GM18508 (cell line): Measurements from ENCODE around the gene CRADD.
"Not testable (repeated sequence)": the region's sequence is repeated elsewhere in the genome, so short reads cannot be mapped to it uniquely, and the experiment has no call there.

Experiments used
- ATAC-seq: cut with Tn5 transposase; IDR thresholded peaks from one replicate; pipeline ENCODE4 v1.9.1; 2021; ENCODE audit warnings: moderate number of reproducible peaks; ENCODE audit not compliant: insufficient read depth, unreplicated experiment

The CRADD gene

GRCh38 chr12:93751864-93752610, 74.9 kb downstream of the CRADD start:
- ATAC-seq, result no peak

- ATAC-seq, result no peak
These were observed 76.1 kb downstream of the CRADD start for GRCh38 chr12:93753285-93753684.

GRCh38 chr12:93753838-93754429, 76.8 kb downstream of the CRADD start:
- no peak for ATAC-seq

- ATAC-seq, result not testable (repeated sequence)
These were observed 77.7 kb downstream of the CRADD start for GRCh38 chr12:93754859-93755258.

- no peak for ATAC-seq
These were observed 79.1 kb downstream of the CRADD start for GRCh38 chr12:93756288-93756687.

- no peak for ATAC-seq
These were observed 80.9 kb downstream of the CRADD start for GRCh38 chr12:93757792-93758694.

- no peak for ATAC-seq
These were observed 81.7 kb downstream of the CRADD start for GRCh38 chr12:93758801-93759373.

- no peak for ATAC-seq
These were observed 82.4 kb downstream of the CRADD start for GRCh38 chr12:93759512-93760081.

- ATAC-seq, result no peak
These were observed 83.2 kb downstream of the CRADD start for GRCh38 chr12:93760275-93760875.

- no peak for ATAC-seq
These were observed 85.0 kb downstream of the CRADD start for GRCh38 chr12:93762059-93762719.

GRCh38 chr12:93762912-93763553, 85.9 kb downstream of the CRADD start:
- ATAC-seq, result no peak

GRCh38 chr12:93763746-93764147, 86.6 kb downstream of the CRADD start:
- no peak for ATAC-seq

- ATAC-seq, result no peak
These were observed 89.2 kb downstream of the CRADD start for GRCh38 chr12:93766371-93766770.

GRCh38 chr12:93766796-93767523, 89.8 kb downstream of the CRADD start:
- no peak for ATAC-seq

- no peak for ATAC-seq
These were observed 90.3 kb downstream of the CRADD start for GRCh38 chr12:93767524-93767863.

GRCh38 chr12:93772003-93772700, 95.0 kb downstream of the CRADD start:
- ATAC-seq, result no peak

- no peak for ATAC-seq
These were observed 96.1 kb downstream of the CRADD start for GRCh38 chr12:93773122-93773871.
